ENCODE results near the gene DENND6B. TPM values are rescaled to one million over a fixed set of nuclear protein-coding genes. Genes with fewer than 3 reads are reported as not detected.

Gene DENND6B
- total and polyA plus RNA-seq, 2 of the 13 experiments (the other 11 are each of a cell fraction or from before 2014, with no cell fraction given): 0.95 to 3.8 TPM

- TF ChIP-seq ZNF660 (CRISPR knock-in tag; IDR thresholded peaks at IDR 0.05; ENCODE audit: borderline replicate concordance, low read depth) (no peak), TOE1 (CRISPR knock-in tag; IDR thresholded peaks at IDR 0.05) (no peak), SAFB2 (CRISPR knock-in tag; IDR thresholded peaks at IDR 0.05; ENCODE audit: borderline replicate concordance, low read depth) (no peak), ATF3 (CRISPR knock-in tag; IDR thresholded peaks at IDR 0.05) (0 out of 2 replicates have a peak, but pooled peaks have one; percentile 28), SP5 (CRISPR knock-in tag; IDR thresholded peaks at IDR 0.05; ENCODE audit: borderline replicate concordance, low read depth) (no peak), ZSCAN9 (CRISPR knock-in tag; IDR thresholded peaks at IDR 0.05; ENCODE audit: borderline replicate concordance) (peak; percentile 98), ZBTB14 (CRISPR knock-in tag; IDR thresholded peaks at IDR 0.05) (no peak), ADNP (CRISPR knock-in tag; IDR thresholded peaks at IDR 0.05) (no peak), SMC3 (IDR thresholded peaks at IDR 0.05; ENCODE audit: low read length) (no peak), ZNF557 (CRISPR knock-in tag; IDR thresholded peaks at IDR 0.05) (peak; percentile 67), ZNF180 (CRISPR knock-in tag; IDR thresholded peaks at IDR 0.05; ENCODE audit: borderline replicate concordance, low read depth) (no peak), ZNF282 (IDR thresholded peaks at IDR 0.05; ENCODE audit: partially characterized antibody) (no peak), TMF1 (CRISPR knock-in tag; IDR thresholded peaks at IDR 0.05; ENCODE audit: low read depth) (no peak; the same call in 1 of the 2 replicates), CREB1 (IDR thresholded peaks at IDR 0.05) (no peak), CREB1 (CRISPR knock-in tag; IDR thresholded peaks at IDR 0.05) (no peak), ESRRA (CRISPR knock-in tag; IDR thresholded peaks at IDR 0.05; ENCODE audit: low read depth) (no peak; the same call in 1 of the 2 replicates), MXD4 (CRISPR knock-in tag; IDR thresholded peaks at IDR 0.05) (peak; percentile 82; the same call in 1 of the 2 replicates), ZNF138 (CRISPR knock-in tag; IDR thresholded peaks at IDR 0.05; ENCODE audit: low read depth) (no peak), GLI4 (CRISPR knock-in tag; IDR thresholded peaks at IDR 0.05; ENCODE audit: borderline replicate concordance) (peak; percentile 77; the same call in 1 of the 2 replicates), MLLT10 (CRISPR knock-in tag; IDR thresholded peaks at IDR 0.05) (no peak), NCOA2 (CRISPR knock-in tag; IDR thresholded peaks at IDR 0.05) (peak; percentile 45; the same call in 1 of the 2 replicates), STAT5B (CRISPR knock-in tag; IDR thresholded peaks at IDR 0.05) (peak; percentile 85; the same call in 1 of the 2 replicates), FOXO1 (CRISPR knock-in tag; IDR thresholded peaks at IDR 0.05) (peak; percentile 65; the same call in 1 of the 2 replicates), WIZ (CRISPR knock-in tag; IDR thresholded peaks at IDR 0.05) (peak; percentile 95; the same call in 1 of the 2 replicates), ZSCAN20 (CRISPR knock-in tag; IDR thresholded peaks at IDR 0.05; ENCODE audit: borderline replicate concordance) (peak; percentile 91; the same call in 1 of the 2 replicates), ZNF513 (CRISPR knock-in tag; conservative IDR thresholded peaks at IDR 0.05) (no peak), YY1 (IDR thresholded peaks at IDR 0.05; ENCODE audit: insufficient read depth, insufficient replicate concordance, low read depth, low read length) (no peak), ZMAT5 (CRISPR knock-in tag; IDR thresholded peaks at IDR 0.05; ENCODE audit: borderline replicate concordance, low read depth) (no peak), ZNF431 (CRISPR knock-in tag; IDR thresholded peaks at IDR 0.05; ENCODE audit: borderline replicate concordance, low read depth) (peak; percentile 84; the same call in 1 of the 2 replicates)
Measured at GRCh38 chr22:50270666-50271394, 56.0 kb downstream of the DENND6B start (continued).

Measured in HepG2 (cell line).